Adipocyte (in vitro differentiated cells): ENCODE measurements around the gene TCN2.
"Not testable (repeated sequence)": the region's sequence is repeated elsewhere in the genome, so short reads cannot be mapped to it uniquely, and the experiment has no call there.

ENCODE experiments used
- DNase-seq: peaks from one replicate; pipeline ENCODE4 v3.0.0-alpha.2; 2015; ENCODE audit warnings: low read depth
- H3K27me3 ChIP-seq: replicated peaks from 2 replicates; pipeline ENCODE4 v1.7.0; 2013; ENCODE audit warnings: mild to moderate bottlenecking, low read length, moderate library complexity; ENCODE audit not compliant: control insufficient read depth, insufficient read depth
- H3K36me3 ChIP-seq: 2 replicates; pipeline ENCODE4 v1.7.0; 2013; ENCODE audit warnings: low read length, mild to moderate bottlenecking, moderate library complexity; ENCODE audit not compliant: control insufficient read depth, insufficient read depth, severe bottlenecking
- H3K4me1 ChIP-seq: 2 replicates; pipeline ENCODE4 v1.7.0; 2013; ENCODE audit warnings: mild to moderate bottlenecking, low read length, moderate library complexity; ENCODE audit not compliant: control insufficient read depth, insufficient read depth
- H3K4me3 ChIP-seq: 2 replicates; pipeline ENCODE4 v1.7.0; 2013; ENCODE audit warnings: mild to moderate bottlenecking, low read length, moderate library complexity
- H3K9ac ChIP-seq: 2 replicates; pipeline ENCODE4 v1.7.0; 2013; ENCODE audit warnings: mild to moderate bottlenecking, low read length, moderate library complexity
- H3K9me3 ChIP-seq: 2 replicates; pipeline ENCODE4 v1.7.0; 2013; ENCODE audit warnings: mild to moderate bottlenecking, low read length, moderate library complexity; ENCODE audit not compliant: control insufficient read depth

Gene TCN2

GRCh38 chr22:30674482-30674881, 67.5 kb downstream of the TCN2 start:
- H3K36me3 ChIP-seq: no peaks in the 10 kb centered on the region
- no peak for DNase-seq

GRCh38 chr22:30675436-30675835, 68.5 kb downstream of the TCN2 start:
- H3K9me3 ChIP-seq: no peaks in the 10 kb centered on the region
- H3K4me1 ChIP-seq: peaks cover 6% of the 10 kb centered on the region
- no peaks in the 10 kb centered on the region for H3K36me3 ChIP-seq
- H3K9ac ChIP-seq: no peak overlapping the region
- H3K27me3 ChIP-seq: no peaks in the 10 kb centered on the region
- DNase-seq: no peak
- no peak overlapping the region for H3K4me3 ChIP-seq

More at GRCh38 chr22:30674482-30674881, 67.5 kb downstream of the TCN2 start:
- Histone ChIP-seq H3K4me1 (peaks cover 6% of the 10 kb centered on the region), H3K4me3 (no peak overlapping the region), H3K27me3 (no peaks in the 10 kb centered on the region), H3K9me3 (no peaks in the 10 kb centered on the region), H3K9ac (no peak overlapping the region)

GRCh38 chr22:30676565-30676964, 69.6 kb downstream of the TCN2 start:
- H3K36me3 ChIP-seq, H3K9me3 ChIP-seq, DNase-seq, H3K4me3 ChIP-seq, H3K9ac ChIP-seq, H3K27me3 ChIP-seq: not testable (repeated sequence)
- peaks cover 14% of the 10 kb centered on the region for H3K4me1 ChIP-seq
